22Rv1 (cell line): Measurements from ENCODE around the gene PACS1.

Source experiments
- H3K27ac ChIP-seq: fragments of 450-650 bp; 2 replicates; pipeline ENCODE4 v1.5.1; 2017
- ZFX ChIP-seq: fragments of 450-650 bp; IDR thresholded peaks from 2 replicates; pipeline ENCODE4 v1.6.1; 2017; ENCODE audit warnings: antibody characterized with exemption, borderline replicate concordance
- TF ChIP-seq, protein P1 (sequence below): fragments of 450-650 bp; IDR thresholded peaks from 2 replicates; pipeline ENCODE4 v1.5.1; 2017; ENCODE audit warnings: mild to moderate bottlenecking

The PACS1 gene

DNA sequence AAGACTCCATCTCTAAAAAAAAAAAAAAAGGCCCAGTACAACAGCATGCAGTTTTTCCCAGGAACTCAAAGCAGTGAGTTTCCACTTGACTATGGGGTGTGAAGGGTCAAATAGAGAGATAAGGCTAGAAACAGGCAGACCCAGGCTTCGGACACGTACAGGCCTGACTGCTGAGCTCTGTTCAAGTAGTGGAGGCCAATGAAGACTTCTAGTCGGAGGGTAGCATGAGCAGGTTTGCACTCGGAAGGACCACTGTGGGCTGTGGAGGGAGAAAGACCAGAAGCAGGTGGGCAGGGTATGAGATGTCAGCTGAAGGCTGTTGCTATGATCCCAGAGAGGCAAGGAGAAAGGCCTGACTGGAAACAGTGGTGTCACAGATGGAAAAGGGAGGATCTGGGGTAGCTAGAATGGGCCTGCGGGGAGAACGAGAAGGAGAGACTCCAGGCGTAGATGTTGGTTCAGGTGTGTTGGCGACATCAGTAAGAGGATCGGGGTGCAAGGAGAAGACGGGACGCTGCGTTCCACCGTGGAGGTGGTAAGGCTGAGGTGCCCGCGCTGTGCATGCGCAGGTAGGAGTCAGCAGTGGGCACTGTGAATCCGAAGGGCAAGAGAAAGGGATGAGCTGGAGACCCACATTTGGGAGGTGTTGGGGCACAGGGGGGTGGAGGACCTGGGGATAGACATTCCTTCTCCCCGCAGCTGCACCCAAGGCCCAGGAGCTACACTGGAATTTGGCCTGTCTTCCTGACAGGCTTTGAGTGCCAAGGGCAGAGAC lies 149.0 kb downstream of the PACS1 start:
- TF ChIP-seq, protein P1, sequence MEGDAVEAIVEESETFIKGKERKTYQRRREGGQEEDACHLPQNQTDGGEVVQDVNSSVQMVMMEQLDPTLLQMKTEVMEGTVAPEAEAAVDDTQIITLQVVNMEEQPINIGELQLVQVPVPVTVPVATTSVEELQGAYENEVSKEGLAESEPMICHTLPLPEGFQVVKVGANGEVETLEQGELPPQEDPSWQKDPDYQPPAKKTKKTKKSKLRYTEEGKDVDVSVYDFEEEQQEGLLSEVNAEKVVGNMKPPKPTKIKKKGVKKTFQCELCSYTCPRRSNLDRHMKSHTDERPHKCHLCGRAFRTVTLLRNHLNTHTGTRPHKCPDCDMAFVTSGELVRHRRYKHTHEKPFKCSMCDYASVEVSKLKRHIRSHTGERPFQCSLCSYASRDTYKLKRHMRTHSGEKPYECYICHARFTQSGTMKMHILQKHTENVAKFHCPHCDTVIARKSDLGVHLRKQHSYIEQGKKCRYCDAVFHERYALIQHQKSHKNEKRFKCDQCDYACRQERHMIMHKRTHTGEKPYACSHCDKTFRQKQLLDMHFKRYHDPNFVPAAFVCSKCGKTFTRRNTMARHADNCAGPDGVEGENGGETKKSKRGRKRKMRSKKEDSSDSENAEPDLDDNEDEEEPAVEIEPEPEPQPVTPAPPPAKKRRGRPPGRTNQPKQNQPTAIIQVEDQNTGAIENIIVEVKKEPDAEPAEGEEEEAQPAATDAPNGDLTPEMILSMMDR: no peak
- no peak for TF ChIP-seq ZFX
- no peak overlapping the region for H3K27ac ChIP-seq

DNA sequence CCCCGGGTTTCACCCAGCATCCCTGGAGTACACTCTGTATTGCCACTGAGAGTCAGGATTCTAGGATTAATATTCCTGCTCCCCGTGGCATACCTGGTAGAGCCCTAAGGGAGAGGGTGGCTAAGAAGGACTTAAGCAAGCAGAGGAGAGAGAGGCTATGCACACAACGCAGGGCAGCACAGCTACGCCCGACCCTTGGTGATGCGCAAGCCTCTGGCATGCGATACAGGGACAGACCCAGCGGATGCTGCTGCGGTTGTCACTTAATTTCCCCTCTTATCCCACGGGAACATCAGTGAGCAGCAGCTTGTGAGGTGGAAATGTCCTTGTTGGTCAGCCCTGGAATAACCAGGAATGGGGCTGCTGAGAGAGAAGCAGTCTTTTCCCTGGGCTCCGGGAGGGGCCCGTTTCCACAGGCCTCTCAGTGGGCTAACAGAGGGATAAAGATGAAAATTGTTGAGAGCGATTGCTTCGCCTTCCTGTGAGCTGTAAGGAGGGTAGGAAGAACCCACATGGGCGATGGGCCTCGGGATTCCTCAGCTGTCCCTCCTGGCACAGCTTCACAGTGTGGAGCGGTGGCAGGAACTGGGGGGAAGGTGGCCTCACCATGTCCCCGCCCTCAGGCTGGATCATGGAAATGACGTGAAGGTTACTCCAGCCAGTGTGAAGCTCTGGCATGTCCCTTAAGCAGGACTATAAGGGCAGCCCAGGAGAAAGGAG lies 149.9 kb downstream of the PACS1 start:
- no peak for TF ChIP-seq ZFX
- TF ChIP-seq, protein P1: no peak
- H3K27ac ChIP-seq: no peak overlapping the region

DNA sequence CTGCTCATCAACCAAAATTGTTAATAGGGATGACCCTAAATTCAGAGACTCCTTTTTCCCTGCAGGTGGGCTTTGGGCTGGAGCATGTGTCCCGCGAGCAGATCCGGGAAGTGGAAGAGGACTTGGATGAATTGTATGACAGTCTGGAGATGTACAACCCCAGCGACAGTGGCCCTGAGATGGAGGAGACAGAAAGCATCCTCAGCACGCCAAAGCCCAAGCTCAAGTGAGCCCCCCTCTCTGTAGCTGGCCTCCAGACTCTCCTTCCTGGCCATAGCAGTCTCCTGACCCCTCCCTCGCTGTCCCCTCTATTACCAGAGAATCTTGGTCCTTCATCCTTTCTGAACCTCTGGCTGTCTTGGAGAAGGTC lies 150.5 kb downstream of the PACS1 start:
- no peak for TF ChIP-seq ZFX
- TF ChIP-seq, protein P1: no peak
- no peak overlapping the region for H3K27ac ChIP-seq

DNA sequence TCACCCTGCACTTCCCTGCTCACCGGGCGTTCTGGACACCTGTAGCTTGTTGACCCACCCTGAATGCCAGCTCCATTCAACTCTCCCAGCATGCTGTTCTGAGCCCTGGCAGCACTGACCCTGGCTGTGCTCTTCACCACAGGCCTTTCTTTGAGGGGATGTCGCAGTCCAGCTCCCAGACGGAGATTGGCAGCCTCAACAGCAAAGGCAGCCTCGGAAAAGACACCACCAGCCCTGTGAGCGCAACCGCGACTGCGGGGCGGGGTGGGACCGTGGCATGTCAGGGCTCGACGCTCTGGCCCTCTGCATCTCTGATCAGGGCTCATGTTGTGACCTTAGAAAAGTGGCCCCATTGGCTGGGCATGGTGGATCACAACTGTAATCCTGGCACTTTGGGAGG lies 150.9 kb downstream of the PACS1 start:
- TF ChIP-seq, protein P1: no peak
- no peak for TF ChIP-seq ZFX
- no peak overlapping the region for H3K27ac ChIP-seq

DNA sequence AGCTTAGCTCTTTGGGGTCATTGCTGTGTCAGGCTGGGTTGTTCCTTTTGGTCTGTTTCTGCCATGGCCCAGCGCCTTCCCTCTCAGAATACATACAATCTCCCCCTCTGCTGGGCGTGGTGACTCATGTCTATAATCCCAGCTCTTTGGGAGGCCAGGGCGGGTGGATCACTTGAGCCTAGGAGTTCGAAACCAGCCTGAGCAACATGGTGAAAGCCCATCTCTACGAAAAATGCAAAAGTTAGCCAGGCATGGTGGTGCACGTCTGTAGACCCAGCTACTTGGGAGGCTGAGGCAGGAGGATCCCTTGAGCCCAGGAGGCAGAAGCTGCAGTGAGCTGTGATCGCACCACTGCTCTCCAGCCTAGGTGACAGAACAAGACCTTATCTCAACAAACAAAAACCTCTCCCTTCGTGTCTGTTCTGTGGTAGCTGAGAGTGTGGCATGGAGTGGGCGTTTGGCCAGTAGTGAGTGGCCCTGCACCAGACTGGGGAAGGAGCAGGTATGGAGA lies 151.7 kb downstream of the PACS1 start:
- TF ChIP-seq ZFX: no peak
- TF ChIP-seq, protein P1: no peak

DNA sequence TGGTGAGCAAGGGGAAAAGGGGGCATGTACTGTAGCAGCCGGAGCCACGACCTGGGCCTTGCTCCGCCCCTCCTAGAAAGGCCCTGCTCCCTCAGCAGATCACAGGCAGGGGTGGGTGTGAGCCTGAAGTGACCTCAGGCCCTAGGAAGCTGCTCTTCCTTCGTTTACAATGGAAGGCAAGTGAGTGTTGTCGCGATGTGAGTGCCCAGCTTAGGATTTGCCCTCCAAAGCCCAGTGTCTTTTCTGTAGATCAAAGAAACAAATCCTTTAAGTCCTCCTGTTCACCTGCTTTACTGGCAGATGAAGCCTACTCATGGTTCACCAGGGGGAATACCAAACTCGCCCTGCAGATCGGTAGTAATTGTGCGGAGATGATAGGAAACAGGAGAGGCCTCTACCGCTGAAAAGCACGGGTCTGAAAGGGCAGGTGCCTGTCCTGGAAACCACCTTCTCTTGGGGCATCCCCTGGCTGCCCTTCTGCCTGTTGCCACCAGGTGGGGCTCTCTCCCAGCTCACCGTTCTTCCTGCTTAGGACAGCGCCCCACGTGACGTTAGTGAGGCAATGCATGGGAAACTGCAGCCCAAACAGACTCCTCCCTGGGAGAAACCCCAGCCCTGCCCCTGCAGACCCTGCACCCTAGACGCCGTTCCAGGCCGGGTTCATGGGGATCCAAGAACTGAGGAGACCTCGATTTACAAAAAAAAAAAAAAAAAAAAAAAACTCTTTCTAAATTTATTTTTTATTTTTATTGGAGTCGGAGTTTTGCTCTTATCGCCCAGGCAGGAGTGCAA lies 152.5 kb downstream of the PACS1 start:
- H3K27ac ChIP-seq: no peak overlapping the region
- TF ChIP-seq, protein P1: peak; percentile 99
- no peak for TF ChIP-seq ZFX

More for the DNA sequence above, 151.7 kb downstream of the PACS1 start:
- no peak overlapping the region for H3K27ac ChIP-seq
